HG03575 (cell line): Measurements from ENCODE around the gene CENPO.

Experiments used
- ATAC-seq: cut with Tn5 transposase; IDR thresholded peaks from one replicate; pipeline ENCODE4 v1.9.1; 2021; ENCODE audit not compliant: unreplicated experiment, insufficient number of reproducible peaks, low FRiP score; ENCODE audit errors: extremely low read depth

The CENPO gene

DNA sequence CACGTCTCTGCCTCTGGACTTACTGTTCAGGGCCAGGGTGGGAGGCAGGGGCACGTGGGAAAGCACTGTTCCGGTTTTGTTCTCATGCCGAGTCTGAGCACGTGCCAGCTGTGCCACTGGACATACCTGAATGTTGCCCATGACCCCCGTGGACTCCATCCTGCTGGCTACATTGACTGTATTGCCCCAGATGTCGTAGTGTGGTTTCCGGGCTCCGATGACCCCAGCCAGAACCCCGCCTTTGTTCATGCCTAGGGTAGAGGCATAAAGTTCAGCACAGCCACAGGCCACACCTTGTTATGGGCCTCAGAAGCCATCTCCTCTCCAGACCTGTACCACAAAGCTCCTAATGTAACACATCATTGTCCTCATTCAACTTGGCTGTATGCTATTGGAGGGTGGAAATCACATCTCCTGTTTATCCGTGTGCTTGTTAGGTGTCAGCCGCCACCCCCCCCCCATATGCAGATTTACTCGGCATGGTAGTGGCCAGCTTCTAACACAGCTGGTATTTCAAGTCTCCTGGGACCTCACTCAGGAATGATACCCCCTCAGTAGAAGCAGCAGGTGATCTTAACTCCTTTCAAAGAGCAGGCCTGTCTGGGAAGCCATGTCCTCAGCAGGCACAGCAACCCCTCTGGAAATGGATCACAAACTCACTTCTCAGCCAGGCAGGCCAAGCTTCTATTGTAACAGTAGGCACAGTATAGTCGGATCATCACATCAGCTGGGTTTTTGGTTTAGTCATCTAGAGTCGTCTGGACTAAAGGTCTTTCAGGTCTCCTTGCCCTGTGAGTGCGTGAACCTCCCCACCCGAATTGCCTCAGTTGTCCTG is 27.6 kb downstream of the CENPO start:
- no peak for ATAC-seq

DNA sequence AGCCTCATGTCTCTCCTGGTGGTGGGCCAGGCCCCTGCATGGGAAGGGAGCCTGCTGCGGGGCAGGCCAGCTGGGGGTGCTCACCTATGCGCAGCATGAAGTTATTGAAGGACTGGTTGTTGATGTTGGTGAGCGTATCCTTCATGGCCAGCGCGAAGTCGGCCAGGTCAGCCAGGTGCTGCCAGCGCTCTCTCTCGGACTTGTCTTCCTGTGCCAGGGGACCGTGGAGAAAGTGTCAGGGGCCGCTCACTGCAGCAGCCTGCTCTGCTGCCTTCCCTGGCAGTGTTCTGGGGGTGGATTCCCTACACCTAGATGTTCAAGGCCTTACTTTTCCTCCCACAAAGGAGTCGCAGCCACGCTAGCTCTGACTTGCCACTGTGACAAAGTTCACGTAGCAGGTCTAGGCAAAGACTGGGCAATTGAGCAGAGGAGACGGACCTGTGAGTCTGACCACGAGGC is 28.2 kb downstream of the CENPO start:
- no peak for ATAC-seq

DNA sequence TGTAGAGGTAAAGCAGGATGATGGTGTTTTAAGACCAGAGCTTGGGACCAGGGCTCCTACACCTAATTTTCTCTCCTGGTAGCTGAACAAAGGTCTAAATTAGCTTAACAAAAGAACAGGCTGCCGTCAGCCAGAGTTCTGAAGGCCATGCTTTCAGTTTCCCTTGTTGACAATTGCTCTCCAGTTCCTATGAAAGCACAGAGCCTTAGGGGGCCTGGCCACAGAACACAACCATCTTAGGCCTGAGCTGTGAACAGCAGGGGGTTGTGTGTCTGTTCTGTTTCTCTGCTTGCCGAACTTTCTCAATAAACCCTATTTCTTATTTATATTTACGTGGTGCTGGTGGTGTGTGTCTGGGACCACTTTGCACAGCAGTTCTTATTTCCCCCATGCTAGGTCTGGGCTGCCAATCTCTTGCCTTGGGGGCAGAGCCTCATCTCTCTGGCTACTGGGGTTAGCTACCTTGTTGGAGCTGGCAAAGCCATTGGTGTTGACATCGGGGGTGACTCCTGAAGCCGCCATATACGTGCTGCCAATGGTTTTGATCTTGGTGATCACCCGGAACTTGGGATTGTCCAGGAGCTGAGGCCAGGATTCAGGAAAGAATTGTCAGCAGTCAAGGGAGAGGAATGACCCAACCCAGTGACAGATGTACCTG is 29.0 kb downstream of the CENPO start:
- no peak for ATAC-seq

DNA sequence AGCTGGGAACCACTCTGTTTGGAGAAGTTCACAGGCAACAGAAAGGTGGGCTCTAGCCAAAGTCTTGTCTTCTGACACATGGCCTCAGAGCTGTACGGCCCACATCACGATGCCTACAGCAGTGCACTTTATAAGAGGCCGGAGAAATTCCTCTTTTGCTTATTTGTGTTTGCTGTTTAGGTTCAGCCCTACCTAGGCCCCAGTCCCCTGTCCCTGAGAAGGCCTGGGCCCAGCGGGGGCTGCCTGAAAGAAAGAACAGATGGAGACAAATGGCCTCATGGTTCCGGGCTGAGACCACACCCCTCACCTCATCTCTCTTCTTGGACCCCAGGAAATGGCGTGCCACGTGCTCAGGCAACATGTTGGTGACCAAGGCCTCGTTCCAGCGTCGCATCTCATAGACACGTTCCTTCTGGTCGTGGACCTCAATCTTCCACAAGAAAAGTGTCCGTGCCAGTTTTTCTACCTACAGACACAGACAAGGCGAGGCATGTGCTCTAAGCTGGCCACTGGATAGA is 30.9 kb downstream of the CENPO start:
- no peak for ATAC-seq

DNA sequence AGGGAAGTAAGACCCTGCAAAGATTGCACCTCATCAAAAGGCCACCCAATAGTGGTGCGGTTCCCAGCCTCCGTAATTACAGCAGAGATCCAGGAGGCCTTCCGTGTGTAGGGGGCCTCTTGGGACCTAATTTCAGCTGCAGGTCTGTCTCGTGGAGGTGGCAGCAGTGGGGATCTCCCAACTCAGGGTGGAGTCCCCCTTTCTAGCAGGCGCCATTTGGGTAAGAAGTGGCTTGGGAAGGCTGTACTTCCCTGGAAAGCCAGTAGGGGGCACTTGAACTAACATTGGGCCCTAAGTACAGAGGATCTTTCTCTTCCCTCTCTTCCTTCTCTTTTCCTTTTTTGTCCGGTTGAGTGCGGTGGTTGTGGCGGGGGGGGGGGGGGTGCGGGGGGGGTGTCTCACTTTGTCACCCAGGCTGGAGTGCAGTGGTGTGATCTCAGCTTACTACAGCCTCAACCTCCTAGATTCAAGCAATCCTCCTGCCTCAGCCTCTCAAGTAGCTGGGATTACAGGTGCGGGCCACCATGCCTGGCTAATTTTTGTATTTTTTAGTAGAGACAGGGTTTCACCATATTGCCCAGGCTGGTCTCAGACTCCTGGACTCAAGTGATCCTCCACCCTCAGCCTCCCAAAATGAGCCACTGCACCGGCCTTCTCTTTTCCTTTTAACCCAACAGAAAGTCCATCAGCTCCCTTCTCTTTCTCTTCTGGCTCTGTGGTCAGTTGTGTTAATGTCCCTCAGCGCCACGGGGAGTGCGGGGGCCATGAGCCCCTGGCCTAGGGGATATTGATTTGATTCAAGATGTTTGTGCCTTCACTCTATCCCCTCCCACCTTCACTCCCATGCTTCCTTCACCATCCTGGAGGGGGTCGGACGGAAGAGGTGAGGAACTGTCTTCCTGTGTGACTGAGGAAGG is 32.0 kb downstream of the CENPO start:
- no peak for ATAC-seq

DNA sequence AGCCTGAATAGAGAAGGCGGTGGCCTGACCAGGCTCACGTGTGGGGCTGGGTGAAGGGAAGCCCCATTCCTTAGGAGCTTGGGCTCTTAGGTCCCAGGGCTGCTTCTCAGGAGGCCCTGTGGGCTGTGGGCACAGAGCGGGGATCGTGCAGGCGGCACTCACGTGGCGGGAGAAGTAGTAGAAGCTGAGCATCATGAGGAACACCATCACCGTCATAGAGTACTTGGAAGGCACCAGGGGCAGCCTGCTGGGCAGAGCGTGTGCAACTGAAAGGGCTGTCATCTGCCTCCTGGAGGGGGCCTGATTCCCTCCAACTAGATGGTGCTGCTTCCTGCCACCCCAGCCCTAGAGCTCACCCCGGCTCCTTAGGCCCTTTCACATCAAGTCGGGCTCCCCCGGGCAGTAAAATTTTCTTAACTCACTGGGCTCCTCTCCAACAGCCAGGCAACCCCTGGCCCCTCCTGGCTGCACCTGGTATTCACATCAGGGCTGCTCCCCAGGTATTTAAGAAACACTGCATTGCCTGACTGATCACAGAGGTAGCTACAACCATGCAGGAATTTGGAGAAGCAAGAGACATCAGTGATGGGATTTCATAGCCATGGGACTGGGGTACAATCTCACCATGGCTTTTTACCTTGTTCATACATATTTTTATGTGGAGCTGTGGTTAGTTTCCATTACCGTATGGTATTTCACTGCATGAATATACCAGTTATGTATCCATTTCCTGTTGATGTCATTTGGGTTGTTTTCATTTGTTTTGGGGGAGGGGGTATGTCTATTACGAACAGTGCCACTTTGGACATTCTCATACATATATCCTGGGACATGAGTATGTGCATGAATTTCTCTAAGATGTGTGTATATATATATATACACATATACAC is 32.9 kb downstream of the CENPO start:
- no peak for ATAC-seq

DNA sequence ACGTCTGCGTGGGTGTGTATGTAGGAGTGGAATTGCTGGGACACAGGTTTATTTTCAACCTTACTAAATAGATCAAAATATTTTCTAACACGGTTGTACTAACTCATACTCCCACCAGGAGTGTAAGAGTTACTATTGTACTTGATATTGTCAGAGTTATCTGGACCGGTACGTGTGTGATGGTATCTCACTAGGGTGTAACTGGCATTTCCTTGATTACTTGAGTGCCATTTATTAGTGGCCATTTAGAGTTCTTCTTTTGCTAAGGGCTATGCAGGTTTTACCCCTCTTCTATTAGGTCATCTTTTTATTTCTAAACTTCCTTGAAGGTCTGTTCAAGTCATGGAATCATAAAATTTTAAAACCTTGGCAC is 33.5 kb downstream of the CENPO start:
- ATAC-seq, result no peak

DNA sequence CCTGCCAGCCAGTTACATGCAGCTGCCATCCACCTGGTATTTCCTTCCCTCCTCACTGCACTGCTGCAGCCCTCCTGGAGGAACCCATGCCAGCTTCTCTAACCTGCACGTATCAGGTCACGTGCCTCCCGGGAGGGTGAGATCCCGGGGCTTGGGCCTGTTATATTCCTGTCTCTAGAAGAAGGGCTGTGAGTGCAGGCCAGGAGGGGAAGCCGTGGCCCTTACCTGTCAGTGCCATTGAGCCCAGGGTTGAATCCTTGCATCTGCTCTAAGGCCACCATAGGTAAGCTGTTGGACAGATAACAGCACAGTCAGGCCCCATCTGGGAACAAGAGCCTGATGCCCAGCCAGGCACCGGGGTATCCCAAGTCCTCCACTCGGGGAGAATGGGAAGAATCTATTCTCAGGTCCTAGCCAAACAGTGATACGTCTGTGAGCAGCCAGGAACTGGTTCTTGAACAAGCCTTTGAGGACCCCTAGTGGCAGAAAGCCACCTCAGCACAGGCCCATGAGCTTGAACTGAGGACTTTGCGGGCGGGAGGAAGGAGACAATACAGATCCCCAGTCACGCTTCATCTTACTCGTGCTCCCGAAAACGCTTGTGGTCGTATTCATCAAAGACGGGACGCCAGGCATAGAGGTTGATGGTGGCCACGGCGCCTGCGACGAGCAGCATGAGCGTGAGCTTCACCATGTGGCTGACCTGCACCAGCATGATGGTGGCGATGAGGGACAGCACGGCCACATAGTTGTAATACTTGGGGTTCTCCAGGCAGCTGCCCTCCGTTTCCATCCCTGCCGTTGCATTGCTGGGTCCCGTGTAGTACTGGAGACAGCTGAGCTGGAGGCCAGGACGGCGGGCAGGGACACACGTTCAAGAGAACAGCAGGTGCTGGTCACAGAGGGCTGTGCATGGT is 34.4 kb downstream of the CENPO start:
- no peak for ATAC-seq

DNA sequence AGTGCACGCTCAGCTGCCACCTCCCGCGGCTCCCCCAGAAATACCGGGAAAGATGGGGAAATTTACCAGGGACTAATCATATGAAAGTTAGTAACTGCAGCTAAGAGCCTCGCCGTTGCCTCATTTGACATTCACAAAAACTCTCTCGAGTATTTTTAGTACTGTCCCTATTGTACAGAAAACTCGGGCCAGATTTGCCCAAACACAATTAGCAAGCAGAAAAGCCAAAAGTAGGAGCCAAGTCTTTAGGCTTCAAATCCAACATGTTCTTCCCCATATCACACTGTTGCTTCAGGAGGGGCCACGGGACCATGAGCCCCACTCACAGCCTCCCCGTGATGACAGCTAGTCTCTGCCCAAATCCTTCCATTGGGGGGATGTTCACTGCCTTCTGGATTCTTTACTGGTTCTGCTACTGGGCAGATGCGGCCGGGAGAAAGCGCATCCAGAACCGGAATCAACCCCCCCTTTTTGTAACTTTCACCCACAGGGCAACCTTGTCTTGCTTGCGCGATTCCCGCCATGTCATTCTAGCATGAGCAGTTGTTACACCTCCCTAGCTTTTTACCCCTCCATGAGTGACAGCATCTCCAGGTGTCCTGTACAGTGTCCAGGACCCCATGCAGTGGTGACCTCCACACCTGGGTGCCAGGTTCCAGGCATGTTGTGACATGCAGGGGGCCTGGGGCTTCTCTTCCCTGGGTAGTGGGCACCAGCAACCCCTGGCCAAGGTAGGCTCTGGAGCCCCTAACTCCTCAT is 35.2 kb downstream of the CENPO start:
- ATAC-seq, result no peak

DNA sequence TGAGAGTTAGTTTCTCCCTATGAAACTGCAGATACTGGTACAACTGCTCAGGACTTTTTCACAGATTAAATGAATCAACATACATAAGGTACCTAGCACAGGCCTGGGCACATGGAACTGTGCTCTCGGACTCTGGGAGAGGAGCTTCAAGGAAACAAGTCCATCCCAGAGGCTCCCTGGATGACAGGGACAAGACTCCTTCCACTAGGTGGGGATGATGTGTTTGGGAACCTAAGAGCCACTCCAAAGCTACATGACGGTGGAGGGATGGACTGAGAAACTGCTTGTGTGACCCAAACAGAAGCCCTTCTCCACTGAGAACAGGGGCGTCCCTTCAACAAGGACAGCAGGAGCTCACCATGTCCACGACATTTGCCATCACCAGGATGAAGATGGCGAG is 37.1 kb downstream of the CENPO start:
- no peak for ATAC-seq

DNA sequence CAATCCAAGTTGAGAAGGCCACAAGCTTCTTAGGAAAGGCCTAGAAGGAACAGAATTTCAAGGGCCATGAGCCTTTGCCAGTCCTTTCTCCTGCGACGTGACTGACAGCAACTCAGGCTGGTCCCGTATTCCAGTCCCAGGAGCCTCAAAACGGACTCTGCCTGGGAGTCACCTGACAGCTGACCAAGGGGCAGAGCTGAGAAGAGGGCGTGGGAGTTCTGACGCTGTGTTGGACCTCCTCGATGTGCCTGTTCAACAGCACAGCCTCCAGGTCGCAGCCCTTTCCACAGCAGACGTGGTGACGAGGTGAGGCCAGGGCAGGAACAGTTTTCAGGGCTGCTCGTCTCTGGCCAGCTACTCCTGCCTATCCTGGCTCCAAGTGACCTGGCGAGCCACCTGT is 37.6 kb downstream of the CENPO start:
- ATAC-seq, result no peak

DNA sequence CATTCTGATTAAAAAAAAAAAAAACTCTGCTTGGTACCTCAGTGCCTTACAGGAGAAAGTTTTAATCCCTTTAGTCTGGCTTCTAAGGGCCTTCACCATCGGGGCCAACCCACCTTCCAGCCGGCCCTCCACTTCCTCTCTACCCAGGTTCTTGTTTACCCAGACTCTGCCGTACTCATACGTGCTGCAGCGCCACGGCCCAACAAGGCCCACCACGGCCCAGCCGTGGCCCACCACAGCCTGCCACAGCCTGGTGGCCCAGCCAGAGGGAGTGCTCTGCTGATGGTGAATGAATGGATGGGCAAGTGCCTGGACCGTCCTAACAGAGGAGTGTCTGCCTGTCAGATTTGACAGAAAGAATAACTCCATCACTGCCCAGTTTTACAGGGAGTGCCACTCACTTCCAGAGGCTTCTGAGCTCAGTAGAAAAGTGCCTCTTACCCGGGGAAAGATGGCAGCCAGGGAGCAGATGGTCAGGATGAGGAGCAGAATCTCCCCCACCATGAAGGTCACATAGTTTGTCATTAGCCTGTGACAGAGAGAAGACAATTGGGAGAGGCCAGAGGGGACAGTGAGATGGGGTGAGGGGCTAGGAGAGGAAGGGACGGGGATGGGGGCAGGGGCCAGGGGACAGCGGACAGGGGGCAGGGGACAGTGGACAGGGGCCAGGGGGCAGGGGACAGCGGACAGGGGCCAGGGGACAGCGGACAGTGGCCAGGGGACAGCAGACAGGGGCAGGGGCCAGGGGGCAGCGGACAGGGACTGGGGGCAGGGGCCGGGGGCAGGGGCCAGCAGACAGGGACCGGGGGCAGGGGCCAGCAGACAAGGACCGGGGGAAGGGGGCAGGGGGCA is 38.2 kb downstream of the CENPO start:
- ATAC-seq, result no peak

DNA sequence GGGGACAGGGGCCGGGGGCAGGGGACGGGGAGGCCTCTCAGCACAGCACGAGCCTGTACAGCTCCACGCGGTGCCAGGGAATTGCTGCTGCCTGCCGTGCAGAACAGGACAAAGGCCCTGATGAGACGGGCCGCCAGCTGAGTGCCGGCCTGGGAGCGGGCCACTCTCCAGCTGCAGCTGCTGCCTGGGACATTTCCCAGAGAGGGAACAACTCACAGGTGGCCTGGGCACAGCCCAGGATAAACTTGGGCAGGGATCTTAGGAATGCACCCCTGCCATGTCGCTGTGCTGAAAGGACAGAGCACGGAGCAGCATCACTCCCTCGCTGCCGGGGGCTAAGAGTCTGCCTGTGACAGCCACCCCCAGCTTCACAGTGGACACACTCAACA is 38.8 kb downstream of the CENPO start:
- no peak for ATAC-seq

DNA sequence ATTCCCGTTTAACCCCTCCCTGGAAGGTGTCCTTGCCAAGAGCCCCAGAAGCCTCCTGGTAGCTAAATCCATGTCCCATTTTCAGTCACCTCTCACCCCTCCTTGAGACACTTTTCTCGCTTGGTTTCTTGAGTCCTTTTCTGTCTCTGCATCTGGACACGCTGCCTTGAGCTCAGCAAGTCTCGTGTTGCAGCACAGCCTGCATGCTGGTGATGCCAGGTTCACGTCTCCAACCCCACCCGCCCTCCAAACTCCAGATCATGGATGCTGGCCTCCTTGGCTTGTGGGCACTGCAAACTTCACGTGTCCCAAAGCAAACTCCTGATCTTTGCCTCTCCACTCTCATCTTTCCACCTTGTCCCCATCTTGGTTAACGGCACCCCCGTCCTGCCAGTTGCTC is 39.3 kb downstream of the CENPO start:
- ATAC-seq, result no peak

DNA sequence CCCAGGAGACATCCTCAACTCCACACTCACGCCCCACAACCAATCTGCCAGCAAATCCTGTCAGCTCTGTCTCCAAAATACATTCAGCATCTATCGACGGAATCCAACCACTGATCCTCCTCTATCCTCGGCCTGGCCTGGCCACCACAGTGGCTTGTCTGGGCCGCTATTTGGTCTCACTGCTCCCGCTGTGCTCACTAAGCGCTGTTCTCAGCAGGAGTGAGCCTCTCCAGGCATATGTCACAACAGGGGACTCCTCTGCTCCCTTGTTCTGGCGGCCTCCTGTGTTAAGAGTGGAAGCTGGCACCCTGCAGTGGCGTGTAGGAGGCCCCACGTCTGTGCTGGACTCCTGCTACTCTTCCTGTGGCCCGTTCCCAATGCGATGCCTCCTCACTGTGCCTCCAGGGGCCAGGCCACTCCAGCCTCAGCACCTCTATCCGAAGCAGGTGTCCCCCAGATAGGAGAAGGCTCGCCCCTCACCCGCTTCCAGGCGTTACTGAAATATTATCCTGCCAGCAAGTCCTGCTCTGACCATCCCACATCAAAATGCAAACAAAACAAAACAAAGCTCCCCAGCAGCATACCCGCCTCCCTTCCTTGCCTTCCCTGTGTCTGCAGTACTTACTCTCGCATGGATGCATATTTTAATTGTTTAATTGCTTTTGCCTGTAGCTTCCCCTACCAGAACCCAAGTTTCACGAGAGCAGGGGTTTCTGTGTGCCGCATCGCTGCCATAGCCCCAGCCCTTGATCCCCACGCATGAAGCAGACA is 39.9 kb downstream of the CENPO start:
- no peak for ATAC-seq
